IPS-NIHi7 (cell line): ENCODE results near the gene KL.

Source experiments
- DNase-seq: peaks from one replicate; pipeline ENCODE4 v3.0.0; 2012; ENCODE audit warnings: mixed read lengths; ENCODE audit errors: extremely low spot score

Gene KL

GRCh38 chr13:33004511-33004910 is 11.7 kb upstream of the KL start:
- peak; percentile 26 for DNase-seq

GRCh38 chr13:33006134-33006533 is 10.1 kb upstream of the KL start:
- no peak for DNase-seq

GRCh38 chr13:33006638-33007037 is 9.6 kb upstream of the KL start:
- DNase-seq = no peak

GRCh38 chr13:33007237-33007636 is 9.0 kb upstream of the KL start:
- DNase-seq = no peak

- no peak for DNase-seq
Observed at GRCh38 chr13:33007950-33008349, 8.3 kb upstream of the KL start.

- DNase-seq = no peak
Observed at GRCh38 chr13:33008946-33009722, 7.1 kb upstream of the KL start.

GRCh38 chr13:33011828-33012470 is 4.3 kb upstream of the KL start:
- no peak for DNase-seq

- DNase-seq = no peak
Observed at GRCh38 chr13:33014291-33014690, 1.9 kb upstream of the KL start.

GRCh38 chr13:33015241-33015668 is 968 bp upstream of the KL start:
- no peak for DNase-seq

GRCh38 chr13:33015791-33016323 is 366 bp upstream of the KL start:
- DNase-seq = peak; percentile 43

GRCh38 chr13:33017323-33017929 is 1.2 kb downstream of the KL start:
- peak; percentile 56 for DNase-seq

- DNase-seq = no peak
Observed at GRCh38 chr13:33018886-33019285, 2.7 kb downstream of the KL start.

GRCh38 chr13:33022986-33023385 is 6.8 kb downstream of the KL start:
- DNase-seq = no peak

GRCh38 chr13:33025220-33025744 is 9.1 kb downstream of the KL start:
- DNase-seq = no peak

- DNase-seq = no peak
Observed at GRCh38 chr13:33026489-33027152, 10.4 kb downstream of the KL start.

GRCh38 chr13:33028620-33029019 is 12.4 kb downstream of the KL start:
- DNase-seq = no peak

GRCh38 chr13:33031277-33031676 is 15.1 kb downstream of the KL start:
- DNase-seq = no peak

- no peak for DNase-seq
Observed at GRCh38 chr13:33032037-33032625, 15.9 kb downstream of the KL start.

GRCh38 chr13:33033051-33033812 is 17.0 kb downstream of the KL start:
- DNase-seq = no peak

GRCh38 chr13:33033986-33034385 is 17.8 kb downstream of the KL start:
- DNase-seq = no peak
